K562 (cell line): ENCODE results near the gene BMF. TPM values are rescaled to one million over a fixed set of nuclear protein-coding genes. Genes with fewer than 3 reads are reported as not detected.

Experiments used
- ARNT ChIP-seq, 2 experiments: fragments of 450-650 bp; IDR thresholded peaks; 2 replicates each; pipeline ENCODE4 v1.6.1; 2016; ENCODE audit warnings: mild to moderate bottlenecking in 1 of 2
- EP300 ChIP-seq: IDR thresholded peaks from 2 replicates; pipeline ENCODE4 v1.6.1; 2012; ENCODE audit warnings: low read length, improper control_type of control experiment
- ETV1 ChIP-seq: fragments of 450-650 bp; conservative IDR thresholded peaks from 2 replicates; pipeline ENCODE4 v1.6.1; 2016; ENCODE audit warnings: missing genetic modification characterization, control low read depth, low read depth, missing compliant biosample characterization
- GATAD2A ChIP-seq: fragments of 450-650 bp; IDR thresholded peaks from 2 replicates; pipeline ENCODE4 v1.6.1; 2017
- IFI16 ChIP-seq: fragments of 250-450 bp; sonication (Bioruptor Pico); IDR thresholded peaks from 2 replicates; pipeline ENCODE4 v2.1.2; 2022; ENCODE audit warnings: mild to moderate bottlenecking, inconsistent platforms
- LEF1 ChIP-seq: fragments of 450-650 bp; IDR thresholded peaks from 2 replicates; pipeline ENCODE4 v1.6.1; 2016; ENCODE audit warnings: mild to moderate bottlenecking
- MAZ ChIP-seq, 2 experiments: fragments of 450-650 bp in 1 of 2; sonication (generic) in 1 of 2; formaldehyde crosslinking; IDR thresholded peaks in 1 of 2; conservative IDR thresholded peaks in 1 of 2; 2 replicates each; pipeline versions ENCODE4 v1.4.0 to v1.5.0; 2020; ENCODE audit warnings: mild to moderate bottlenecking in 1 of 2, missing genetic modification reagents in 1 of 2
- MEF2A ChIP-seq: IDR thresholded peaks from 2 replicates; pipeline ENCODE4 v1.6.1; 2011; ENCODE audit warnings: low read depth, mild to moderate bottlenecking, low read length, moderate library complexity; ENCODE audit not compliant: control insufficient read depth
- PCBP1 ChIP-seq: fragments of 200-400 bp; formaldehyde crosslinking; IDR thresholded peaks from 2 replicates; pipeline ENCODE4 v1.6.1; 2018; ENCODE audit warnings: mild to moderate bottlenecking, low read depth, low read length; ENCODE audit not compliant: poor library complexity, severe bottlenecking
- RBM22 ChIP-seq: fragments of 200-400 bp; formaldehyde crosslinking; IDR thresholded peaks from 2 replicates; pipeline ENCODE4 v1.6.1; 2018; ENCODE audit warnings: low read length, low read depth; ENCODE audit not compliant: poor library complexity, severe bottlenecking
- SMAD4 ChIP-seq: fragments of 250-450 bp; sonication (Bioruptor Pico); conservative IDR thresholded peaks from 2 replicates; pipeline ENCODE4 v1.8.0; 2021; ENCODE audit warnings: inconsistent platforms, mild to moderate bottlenecking, moderate library complexity
- SMC3 ChIP-seq: conservative IDR thresholded peaks from 2 replicates; pipeline ENCODE4 v1.6.1; 2011; ENCODE audit warnings: low read depth, low read length, improper control_type of control experiment; ENCODE audit not compliant: insufficient read depth
- YY1 ChIP-seq, 3 experiments: IDR thresholded peaks; 2 replicates each; pipeline ENCODE4 v1.6.1; 2011; ENCODE audit warnings: low read length in 2 of 3, mild to moderate bottlenecking in 2 of 3, moderate library complexity in 2 of 3, borderline replicate concordance in 1 of 3, control low read depth in 1 of 3, low read depth in 1 of 3; ENCODE audit not compliant: insufficient read depth in 3 of 3, insufficient replicate concordance in 2 of 3, control insufficient read depth in 1 of 3, insufficient read length in 1 of 3; ENCODE audit errors: extremely low read depth in 1 of 3
- ZBTB17 ChIP-seq: fragments of 450-650 bp; formaldehyde crosslinking; IDR thresholded peaks from 2 replicates; pipeline ENCODE4 v1.4.0; 2020; ENCODE audit warnings: mild to moderate bottlenecking
- ZNF12 ChIP-seq: sonication (generic); formaldehyde crosslinking; IDR thresholded peaks from 2 replicates; pipeline ENCODE4 v1.4.0; 2020; ENCODE audit warnings: mild to moderate bottlenecking, missing genetic modification reagents
- ZNF232 ChIP-seq: sonication (generic); formaldehyde crosslinking; IDR thresholded peaks from 2 replicates; pipeline ENCODE4 v1.8.0; 2022; ENCODE audit warnings: mild to moderate bottlenecking, missing genetic modification reagents
- polyA plus RNA-seq, 8 experiments: library from polyadenylated mRNA; depleted of rRNA in 4 of 8; stranded (reverse) in 5 of 8; unstranded in 3 of 8; fragments of >200 nt; fragmentation: Nextera tagmentation in 2 of 8; fragmentation: Illumina TruSeq in 1 of 8; extraction: Ambion mirVana in 2 of 8; extraction: Trizol in 1 of 8; gene quantifications; 2 replicates each; pipeline versions ENCODE4 v1.2.1 to v1.2.3, GENCODE V29; 2011 to 2014; ENCODE audit warnings: inconsistent platforms in 1 of 8, missing spikeins in 1 of 8
- total RNA-seq, 7 experiments: library from RNA; depleted of rRNA in 6 of 7; stranded (reverse); fragments of >200 nt in 6 of 7; fragmentation: Illumina TruSeq in 2 of 7; extraction: Trizol in 2 of 7; gene quantifications; 2 replicates each; pipeline versions ENCODE4 v1.2.1 to v1.2.3, GENCODE V29; 2011 to 2021; ENCODE audit warnings: low replicate concordance in 1 of 7
- TF ChIP-seq, protein P1 (sequence below): fragments of 450-650 bp; formaldehyde crosslinking; IDR thresholded peaks from 2 replicates; pipeline ENCODE4 v1.4.0; 2020; ENCODE audit warnings: mild to moderate bottlenecking, moderate library complexity
- TF ChIP-seq, protein P2 (sequence below): fragments of 450-650 bp; formaldehyde crosslinking; IDR thresholded peaks from 2 replicates; pipeline ENCODE4 v1.4.0; 2020; ENCODE audit warnings: mild to moderate bottlenecking, moderate library complexity
- TF ChIP-seq, protein P3 (sequence below), 2 experiments: IDR thresholded peaks; 2 replicates each; pipeline ENCODE4 v1.6.1; 2011; ENCODE audit warnings: borderline replicate concordance in 1 of 2, control low read depth in 1 of 2, low read depth in 1 of 2, low read length in 1 of 2, mild to moderate bottlenecking in 1 of 2, mixed read lengths in 1 of 2, moderate library complexity in 1 of 2; ENCODE audit not compliant: insufficient read depth in 1 of 2, insufficient read length in 1 of 2, poor library complexity in 1 of 2, severe bottlenecking in 1 of 2; ENCODE audit errors: extremely low read depth in 1 of 2
- TF ChIP-seq, protein P4 (sequence below): fragments of 250-450 bp; sonication (Bioruptor Pico); IDR thresholded peaks from 2 replicates; pipeline ENCODE4 v1.8.0; 2022; ENCODE audit warnings: moderate library complexity, mild to moderate bottlenecking, inconsistent platforms

BMF gene
- total and polyA plus RNA-seq, 9 of the 15 experiments (the other 6 are each of a cell fraction or from before 2014, with no cell fraction given): 0.25 to 0.91 (median 0.59) TPM; not detected in 2

DNA sequence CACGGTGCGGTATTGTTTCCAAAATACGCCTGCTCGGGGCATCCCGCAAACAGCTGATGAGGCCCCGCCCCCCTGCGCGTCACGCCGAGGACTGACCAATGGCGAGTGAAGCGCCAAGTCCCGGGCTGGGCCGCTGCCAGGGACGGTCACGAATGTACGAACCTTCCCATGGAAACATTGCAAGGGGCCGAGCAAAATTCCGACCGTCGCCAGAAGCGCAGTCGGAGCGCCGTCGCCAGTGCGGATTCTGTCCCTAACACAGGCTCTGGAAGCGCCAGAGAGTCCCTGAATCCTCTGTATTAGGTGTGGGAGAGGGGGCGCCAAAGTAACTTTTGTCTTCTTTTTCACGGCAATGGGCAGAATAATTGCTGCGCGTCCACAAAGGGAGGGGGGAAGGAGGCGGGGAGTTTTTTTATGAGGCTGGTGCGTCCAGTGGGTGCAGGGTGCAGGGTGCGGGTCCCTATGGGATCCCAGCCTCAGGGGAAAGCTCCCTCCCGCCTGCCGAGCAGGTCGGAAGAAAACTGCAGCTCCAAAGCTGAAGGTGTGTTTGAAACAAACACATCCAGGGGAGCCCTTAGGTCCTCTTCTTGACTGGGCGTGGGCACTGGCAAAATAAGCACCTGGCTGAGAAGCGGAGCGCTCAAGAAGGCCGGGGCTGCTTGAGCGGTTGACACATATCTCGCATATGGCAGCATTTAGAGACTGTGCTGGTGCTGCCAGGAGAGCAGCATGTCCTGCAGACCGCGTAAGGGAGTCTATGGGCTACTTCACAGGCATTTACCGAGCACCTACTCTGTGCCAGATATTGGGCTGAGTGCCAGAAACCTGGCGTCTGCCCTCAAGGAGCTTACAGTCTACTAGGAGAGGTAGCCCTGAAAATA lies at the start of gene BMF (continued):
- TF ChIP-seq, protein P1, sequence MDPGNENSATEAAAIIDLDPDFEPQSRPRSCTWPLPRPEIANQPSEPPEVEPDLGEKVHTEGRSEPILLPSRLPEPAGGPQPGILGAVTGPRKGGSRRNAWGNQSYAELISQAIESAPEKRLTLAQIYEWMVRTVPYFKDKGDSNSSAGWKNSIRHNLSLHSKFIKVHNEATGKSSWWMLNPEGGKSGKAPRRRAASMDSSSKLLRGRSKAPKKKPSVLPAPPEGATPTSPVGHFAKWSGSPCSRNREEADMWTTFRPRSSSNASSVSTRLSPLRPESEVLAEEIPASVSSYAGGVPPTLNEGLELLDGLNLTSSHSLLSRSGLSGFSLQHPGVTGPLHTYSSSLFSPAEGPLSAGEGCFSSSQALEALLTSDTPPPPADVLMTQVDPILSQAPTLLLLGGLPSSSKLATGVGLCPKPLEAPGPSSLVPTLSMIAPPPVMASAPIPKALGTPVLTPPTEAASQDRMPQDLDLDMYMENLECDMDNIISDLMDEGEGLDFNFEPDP (CRISPR knock-in tag): no peak
- TF ChIP-seq IFI16 (no peak), ARNT (IDR thresholded peaks at IDR 0.05) (peak in 1 of 2 experiments; percentile 87; a peak in 1 of 4 replicates), YY1 (IDR thresholded peaks at IDR 0.05; ENCODE audit: borderline replicate concordance in 1 of 3, control insufficient read depth in 1 of 3, extremely low read depth in 1 of 3, insufficient read depth in 3 of 3, insufficient read length in 1 of 3, insufficient replicate concordance in 2 of 3, low read depth in 1 of 3, low read length in 2 of 3) (peak in 2 of 3 experiments; percentile 76 to 90), MAZ (CRISPR knock-in tag; conservative IDR thresholded peaks at IDR 0.05 in 1 of 2, IDR thresholded peaks at IDR 0.05 in 1 of 2) (peak in 1 of 2 experiments; percentile 82; a peak in 2 of 4 replicates), PCBP1 (no peak), ZNF232 (CRISPR knock-in tag) (no peak), SMC3 (peak; percentile 32; the same call in 1 of the 2 replicates), RBM22 (no peak), SMAD4 (CRISPR knock-in tag) (peak; percentile 67), EP300 (peak; percentile 63), MEF2A (no peak), ZBTB17 (CRISPR knock-in tag) (peak; percentile 10; the same call in 1 of the 2 replicates), GATAD2A (peak; percentile 32; the same call in 1 of the 2 replicates), ZNF12 (no peak), LEF1 (peak; percentile 82), ETV1 (no peak)
- TF ChIP-seq, protein P2, sequence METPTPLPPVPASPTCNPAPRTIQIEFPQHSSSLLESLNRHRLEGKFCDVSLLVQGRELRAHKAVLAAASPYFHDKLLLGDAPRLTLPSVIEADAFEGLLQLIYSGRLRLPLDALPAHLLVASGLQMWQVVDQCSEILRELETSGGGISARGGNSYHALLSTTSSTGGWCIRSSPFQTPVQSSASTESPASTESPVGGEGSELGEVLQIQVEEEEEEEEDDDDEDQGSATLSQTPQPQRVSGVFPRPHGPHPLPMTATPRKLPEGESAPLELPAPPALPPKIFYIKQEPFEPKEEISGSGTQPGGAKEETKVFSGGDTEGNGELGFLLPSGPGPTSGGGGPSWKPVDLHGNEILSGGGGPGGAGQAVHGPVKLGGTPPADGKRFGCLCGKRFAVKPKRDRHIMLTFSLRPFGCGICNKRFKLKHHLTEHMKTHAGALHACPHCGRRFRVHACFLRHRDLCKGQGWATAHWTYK: no peak
- TF ChIP-seq, protein P3, sequence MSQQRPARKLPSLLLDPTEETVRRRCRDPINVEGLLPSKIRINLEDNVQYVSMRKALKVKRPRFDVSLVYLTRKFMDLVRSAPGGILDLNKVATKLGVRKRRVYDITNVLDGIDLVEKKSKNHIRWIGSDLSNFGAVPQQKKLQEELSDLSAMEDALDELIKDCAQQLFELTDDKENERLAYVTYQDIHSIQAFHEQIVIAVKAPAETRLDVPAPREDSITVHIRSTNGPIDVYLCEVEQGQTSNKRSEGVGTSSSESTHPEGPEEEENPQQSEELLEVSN (IDR thresholded peaks at IDR 0.05; ENCODE audit: borderline replicate concordance in 1 of 2, extremely low read depth in 1 of 2, insufficient read depth in 1 of 2, insufficient read length in 1 of 2, low read depth in 1 of 2, low read length in 1 of 2, poor library complexity in 1 of 2, severe bottlenecking in 1 of 2): peak in 1 of 2 experiments; percentile 12
- TF ChIP-seq, protein P4, sequence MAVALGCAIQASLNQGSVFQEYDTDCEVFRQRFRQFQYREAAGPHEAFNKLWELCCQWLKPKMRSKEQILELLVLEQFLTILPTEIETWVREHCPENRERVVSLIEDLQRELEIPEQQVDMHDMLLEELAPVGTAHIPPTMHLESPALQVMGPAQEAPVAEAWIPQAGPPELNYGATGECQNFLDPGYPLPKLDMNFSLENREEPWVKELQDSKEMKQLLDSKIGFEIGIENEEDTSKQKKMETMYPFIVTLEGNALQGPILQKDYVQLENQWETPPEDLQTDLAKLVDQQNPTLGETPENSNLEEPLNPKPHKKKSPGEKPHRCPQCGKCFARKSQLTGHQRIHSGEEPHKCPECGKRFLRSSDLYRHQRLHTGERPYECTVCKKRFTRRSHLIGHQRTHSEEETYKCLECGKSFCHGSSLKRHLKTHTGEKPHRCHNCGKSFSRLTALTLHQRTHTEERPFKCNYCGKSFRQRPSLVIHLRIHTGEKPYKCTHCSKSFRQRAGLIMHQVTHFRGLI (CRISPR knock-in tag): no peak
